Urinary bladder (tissue), 4 donors: Measurements from ENCODE around the gene PRPF18. TPM values are rescaled to one million over a fixed set of nuclear protein-coding genes. Genes with fewer than 3 reads are reported as not detected.

Experiments
- DNase-seq: peaks from one replicate; pipeline ENCODE4 v3.0.0-alpha.2; 2015; ENCODE audit errors: extremely low spot score
- H3K27ac ChIP-seq: one replicate; pipeline ENCODE4 v1.5.1; 2013; ENCODE audit warnings: low read depth, mild to moderate bottlenecking, moderate library complexity
- H3K36me3 ChIP-seq: one replicate; pipeline ENCODE4 v1.6.1; 2013; ENCODE audit warnings: mild to moderate bottlenecking, moderate library complexity; ENCODE audit not compliant: insufficient read depth
- H3K4me1 ChIP-seq: one replicate; pipeline ENCODE4 v1.6.1; 2013; ENCODE audit warnings: mild to moderate bottlenecking, moderate library complexity; ENCODE audit not compliant: insufficient read depth
- H3K4me3 ChIP-seq: one replicate; pipeline ENCODE4 v1.5.1; 2013; ENCODE audit warnings: low read depth, low read length
- WGBS: extraction: QIAGEN DNeasy Blood & Tissue Kit; methylation state at CpG from one replicate; pipeline ENCODE4 v1.1.7; 2013; 5-methylcytosine and 5-hydroxymethylcytosine counted together
- polyA plus RNA-seq: library from polyadenylated mRNA; stranded (reverse); fragments of 200-250 nt; gene quantifications from one replicate; pipeline ENCODE4 v1.2.3, GENCODE V29; 2013
- total RNA-seq: library from RNA; depleted of rRNA; stranded (reverse); fragments of >200 nt; gene quantifications from one replicate; pipeline ENCODE4 v1.2.3, GENCODE V29; 2014
- donor health status: healthy with polysubstance abuse.
- donor health status: healthy.

PRPF18 gene
- total and polyA plus RNA-seq, 2 donors: 17.4 to 44.4 TPM

DNA sequence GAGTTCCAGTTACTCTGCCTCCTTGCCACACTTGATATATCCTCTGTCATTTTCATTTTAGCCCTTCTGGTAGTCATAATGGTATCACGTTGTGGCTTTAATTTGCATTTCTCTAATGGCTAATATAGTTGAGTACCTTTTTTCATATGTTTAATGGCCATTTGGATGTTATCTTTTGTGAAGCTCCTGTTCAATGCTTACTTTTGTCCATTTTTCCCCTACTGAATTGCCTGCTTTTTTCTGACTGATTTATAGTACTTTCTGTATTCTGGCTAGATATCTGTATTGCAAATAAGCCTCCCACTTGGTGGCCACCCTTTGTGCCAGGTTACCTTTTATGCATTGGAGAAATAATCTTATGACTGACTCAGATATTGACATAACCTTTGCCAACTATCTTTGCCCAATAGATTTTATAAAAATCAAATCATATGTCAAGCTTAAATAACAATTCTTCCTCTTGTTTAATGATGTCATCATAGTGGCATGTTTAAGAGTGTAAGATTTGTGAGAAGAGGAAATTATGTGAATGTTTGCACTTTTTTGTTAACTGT lies 50.6 kb downstream of the PRPF18 start:
- Histone ChIP-seq H3K4me3 (no peak overlapping the region), H3K36me3 (no peaks in the 10 kb centered on the region), H3K4me1 (no peaks in the 10 kb centered on the region), H3K27ac (no peak overlapping the region)
- DNase-seq: no peak
- WGBS: 72% methylated on average over 1 of the region's 1 CpG

DNA sequence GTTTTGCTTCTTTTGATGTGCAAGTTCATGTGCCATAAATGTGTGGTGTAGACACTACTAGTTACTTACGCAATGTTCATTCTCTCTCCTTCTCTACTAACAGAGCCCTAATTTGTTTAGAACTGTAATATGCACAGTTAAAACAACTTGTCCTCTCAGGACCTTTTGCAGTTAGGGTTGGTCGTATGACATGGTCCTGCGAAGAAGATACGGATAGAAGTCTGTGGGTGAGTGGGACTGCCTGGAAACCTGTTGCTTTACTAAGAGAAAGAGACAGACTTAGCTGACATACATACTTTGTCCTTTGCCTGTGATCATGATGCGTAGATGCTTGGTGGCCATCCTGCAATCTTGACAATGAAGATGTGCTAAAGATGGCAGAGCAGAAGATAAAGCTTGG lies 51.1 kb downstream of the PRPF18 start:
- H3K4me1 ChIP-seq: no peaks in the 10 kb centered on the region
- H3K36me3 ChIP-seq: no peaks in the 10 kb centered on the region
- no peak for DNase-seq
- no peak overlapping the region for H3K27ac ChIP-seq
- WGBS: 92% methylated on average over 5 of the region's 5 CpGs
- no peak overlapping the region for H3K4me3 ChIP-seq

- Histone ChIP-seq H3K4me1 (no peaks in the 10 kb centered on the region), H3K36me3 (peaks cover 2% of the 10 kb centered on the region), H3K27ac (no peak overlapping the region), H3K4me3 (no peak overlapping the region)
- DNase-seq: no peak
- WGBS: 97% methylated on average over 2 of the region's 2 CpGs
These were observed 55.5 kb downstream of the PRPF18 start for GRCh38 chr10:13642293-13642692.

DNA sequence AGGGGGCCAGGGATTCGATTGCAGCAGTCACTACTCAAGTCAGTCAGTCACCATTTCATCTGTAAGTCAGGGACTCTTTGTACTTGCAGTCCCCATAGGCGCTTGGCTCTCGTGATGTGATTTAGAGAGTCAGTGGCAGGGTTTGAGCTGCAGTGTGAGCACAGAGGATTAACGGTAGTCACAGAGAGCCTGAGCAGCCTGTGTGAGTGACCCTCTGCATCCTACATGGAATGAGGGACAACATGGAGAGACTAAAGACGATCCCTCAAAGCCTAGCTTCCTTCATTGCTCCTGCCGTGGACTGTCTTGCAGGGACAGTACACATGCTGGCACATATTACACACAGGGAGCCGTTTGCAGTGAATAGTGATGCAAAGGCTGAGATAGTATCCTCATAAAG lies 56.3 kb downstream of the PRPF18 start:
- Histone ChIP-seq H3K4me1 (no peaks in the 10 kb centered on the region), H3K36me3 (peaks cover 2% of the 10 kb centered on the region), H3K27ac (no peak overlapping the region), H3K4me3 (no peak overlapping the region)
- DNase-seq: no peak
- 69% methylated on average over 7 of the region's 7 CpGs for WGBS

DNA sequence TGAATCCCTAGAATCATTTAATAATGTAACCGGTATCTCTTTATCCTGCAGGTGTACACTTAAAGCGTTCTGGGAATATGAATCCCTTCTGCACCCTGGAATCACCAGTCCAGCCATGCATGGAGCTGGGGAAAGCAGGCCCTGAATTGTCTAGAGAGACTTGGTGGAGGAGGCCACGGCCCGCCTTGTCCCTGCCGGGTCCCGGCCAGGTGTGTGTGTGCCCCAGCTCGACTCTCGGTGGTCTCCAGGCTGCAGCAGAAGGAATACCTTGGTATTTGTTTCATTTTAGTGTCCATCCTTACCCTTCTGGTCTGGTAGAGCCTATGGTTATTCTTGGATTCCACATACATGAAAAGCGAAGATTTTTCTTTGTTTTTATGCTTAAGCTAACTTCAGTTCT lies 58.1 kb downstream of the PRPF18 start:
- Histone ChIP-seq H3K4me1 (no peaks in the 10 kb centered on the region), H3K36me3 (peaks cover 2% of the 10 kb centered on the region), H3K27ac (no peak overlapping the region), H3K4me3 (no peak overlapping the region)
- no peak for DNase-seq
- 96% methylated on average over 9 of the region's 9 CpGs for WGBS

DNA sequence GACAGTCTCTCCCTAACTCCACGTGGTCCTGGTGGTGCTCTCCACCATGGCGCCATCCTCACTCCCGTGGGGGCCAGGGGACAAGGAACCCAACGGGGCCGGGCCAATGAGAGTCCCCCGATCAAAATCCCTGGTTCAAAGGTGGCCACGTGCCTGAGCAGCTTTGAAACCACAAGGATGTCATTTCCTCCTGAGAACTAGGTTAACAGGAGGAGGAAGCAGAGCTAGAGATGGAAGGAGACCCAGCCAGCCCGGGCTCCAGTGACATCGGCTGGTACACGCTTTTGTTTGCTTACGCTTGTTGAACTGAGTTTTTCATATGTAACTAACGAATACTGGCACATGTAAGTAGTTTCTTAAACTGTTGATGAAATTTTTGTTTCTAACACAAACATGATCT lies 61.7 kb downstream of the PRPF18 start:
- WGBS: 93% methylated on average over 12 of the region's 12 CpGs
- H3K4me1 ChIP-seq: no peaks in the 10 kb centered on the region
- no peak for DNase-seq
- H3K27ac ChIP-seq: no peak overlapping the region
- peaks cover 3% of the 10 kb centered on the region for H3K36me3 ChIP-seq
- H3K4me3 ChIP-seq: no peak overlapping the region

- no peak for DNase-seq
- Histone ChIP-seq H3K4me1 (no peaks in the 10 kb centered on the region), H3K27ac (no peak overlapping the region), H3K4me3 (no peak overlapping the region), H3K36me3 (peaks cover 3% of the 10 kb centered on the region)
- 77% methylated on average over 5 of the region's 5 CpGs for WGBS
These were observed 63.2 kb downstream of the PRPF18 start for GRCh38 chr10:13649844-13650520.

DNA sequence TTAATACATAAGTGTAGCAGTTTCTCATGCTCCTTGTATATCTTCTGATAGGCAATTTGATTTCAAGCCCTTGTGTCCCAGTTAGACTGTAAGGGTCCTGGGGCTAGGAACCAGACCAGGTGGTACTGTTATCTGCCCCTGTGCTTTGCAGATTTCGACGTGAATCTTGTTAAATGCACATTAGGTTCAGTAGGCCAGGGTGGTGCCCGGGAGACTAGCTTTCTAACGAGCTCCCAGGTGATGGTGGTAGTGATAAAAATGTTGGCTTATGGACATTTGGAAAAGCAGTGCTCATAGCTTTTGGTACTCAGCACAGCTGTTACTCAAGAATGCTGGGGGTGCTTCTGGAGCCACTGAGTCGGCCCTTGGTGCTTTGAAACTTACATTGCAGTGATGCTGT lies 64.2 kb downstream of the PRPF18 start:
- no peak for DNase-seq
- no peak overlapping the region for H3K27ac ChIP-seq
- WGBS: 72% methylated on average over 5 of the region's 5 CpGs
- H3K4me1 ChIP-seq: no peaks in the 10 kb centered on the region
- peaks cover 2% of the 10 kb centered on the region for H3K36me3 ChIP-seq
- H3K4me3 ChIP-seq: no peak overlapping the region

DNA sequence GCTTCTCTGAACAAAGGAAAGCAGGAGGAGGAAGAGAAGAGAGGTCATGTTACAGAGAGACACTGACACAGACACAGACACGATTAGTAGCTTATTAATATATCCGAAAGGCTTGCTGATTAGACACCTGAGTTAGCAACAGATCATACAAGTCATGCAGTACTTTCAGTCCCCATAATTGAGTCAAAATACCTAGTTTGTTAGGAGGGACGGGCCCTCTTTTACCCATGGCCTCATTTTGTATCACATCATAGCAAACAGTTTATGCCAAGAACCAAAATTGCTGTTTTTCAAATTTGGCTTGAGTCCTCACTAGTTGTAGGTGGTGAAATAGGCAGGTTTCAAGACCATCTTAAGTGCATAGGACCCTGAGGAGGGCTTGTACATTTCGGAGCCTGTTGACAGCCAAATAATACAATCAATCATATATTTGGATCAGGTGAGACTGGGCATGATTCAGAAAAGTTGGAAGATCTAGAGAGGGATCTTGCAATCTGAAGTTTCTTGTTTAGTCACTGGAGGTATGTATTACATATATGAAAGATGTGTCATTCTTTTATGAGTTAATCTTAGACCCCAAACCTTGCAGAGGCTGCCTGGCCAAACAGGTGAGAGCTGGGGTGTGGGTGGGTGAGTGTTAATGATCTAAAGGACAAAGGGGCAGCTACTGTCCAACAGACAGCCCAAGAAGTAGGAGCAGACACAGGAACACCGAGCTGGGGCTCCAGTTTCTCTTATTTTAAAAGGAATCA lies 65.4 kb downstream of the PRPF18 start:
- Histone ChIP-seq H3K4me1 (no peaks in the 10 kb centered on the region), H3K36me3 (peaks cover 5% of the 10 kb centered on the region), H3K4me3 (no peak overlapping the region), H3K27ac (no peak overlapping the region)
- WGBS: 85% methylated on average over 5 of the region's 5 CpGs
- DNase-seq: no peak

GRCh38 chr10:13652860-13653259 lies 66.1 kb downstream of the PRPF18 start:
- Histone ChIP-seq H3K4me1 (no peaks in the 10 kb centered on the region), H3K4me3 (no peak overlapping the region), H3K27ac (no peak overlapping the region), H3K36me3 (peaks cover 5% of the 10 kb centered on the region)
- 69% methylated on average over 6 of the region's 6 CpGs for WGBS
- DNase-seq: no peak

- H3K36me3 ChIP-seq: peaks cover 5% of the 10 kb centered on the region
These were observed 67.5 kb downstream of the PRPF18 start for GRCh38 chr10:13654118-13654830.

GRCh38 chr10:13654846-13655245 lies 68.1 kb downstream of the PRPF18 start:
- Histone ChIP-seq H3K4me3 (no peak overlapping the region), H3K27ac (no peak overlapping the region), H3K36me3 (peaks cover 5% of the 10 kb centered on the region), H3K4me1 (no peaks in the 10 kb centered on the region)
- DNase-seq: no peak
- whole genome bisulfite sequencing: 85% methylated on average over 4 of the region's 4 CpGs

More at GRCh38 chr10:13654118-13654830, 67.5 kb downstream of the PRPF18 start:
- DNase-seq: no peak
- no peak overlapping the region for H3K4me3 ChIP-seq
- WGBS: 87% methylated on average over 8 of the region's 8 CpGs
- no peak overlapping the region for H3K27ac ChIP-seq
- no peaks in the 10 kb centered on the region for H3K4me1 ChIP-seq

GRCh38 chr10:13656337-13657100 lies 69.8 kb downstream of the PRPF18 start:
- no peak overlapping the region for H3K27ac ChIP-seq
- DNase-seq: no peak
- H3K4me3 ChIP-seq: no peak overlapping the region
- H3K4me1 ChIP-seq: no peaks in the 10 kb centered on the region
- peaks cover 5% of the 10 kb centered on the region for H3K36me3 ChIP-seq
- 89% methylated on average over 68 of the region's 68 CpGs for WGBS
